Stimulated activated naive CD4-positive, alpha-beta T cell (primary cell): ENCODE measurements around the gene BCOR.
A peak's percentile ranks its signal among the peaks of the same experiment; 100 is the strongest.

ENCODE experiments used
- DNase-seq, 6 experiments: peaks; one replicate each; lab custom pipeline; 2025; lab: John Stamatoyannopoulos, UW

BCOR gene

DNA sequence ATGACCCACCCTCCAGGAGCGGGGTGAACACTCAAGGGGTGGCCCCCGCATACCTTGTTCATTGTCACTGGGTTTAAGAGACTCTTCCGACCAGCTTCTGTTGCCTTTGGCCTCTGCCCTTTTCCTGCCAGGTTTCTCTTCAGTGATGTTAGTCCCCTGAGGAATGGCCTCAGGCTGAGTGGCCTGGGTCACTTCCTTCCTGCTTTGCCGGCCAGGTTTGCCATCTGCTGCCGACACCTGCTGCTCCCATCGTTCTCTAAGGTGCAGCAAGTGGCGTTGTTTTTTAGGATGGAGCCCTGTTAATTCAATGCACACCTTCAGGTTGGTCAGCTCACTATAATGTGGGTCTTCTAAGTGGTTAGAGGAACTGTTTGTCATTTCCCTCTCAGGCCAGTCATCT is 34.2 kb downstream of the BCOR start:
- no peak for DNase-seq

DNA sequence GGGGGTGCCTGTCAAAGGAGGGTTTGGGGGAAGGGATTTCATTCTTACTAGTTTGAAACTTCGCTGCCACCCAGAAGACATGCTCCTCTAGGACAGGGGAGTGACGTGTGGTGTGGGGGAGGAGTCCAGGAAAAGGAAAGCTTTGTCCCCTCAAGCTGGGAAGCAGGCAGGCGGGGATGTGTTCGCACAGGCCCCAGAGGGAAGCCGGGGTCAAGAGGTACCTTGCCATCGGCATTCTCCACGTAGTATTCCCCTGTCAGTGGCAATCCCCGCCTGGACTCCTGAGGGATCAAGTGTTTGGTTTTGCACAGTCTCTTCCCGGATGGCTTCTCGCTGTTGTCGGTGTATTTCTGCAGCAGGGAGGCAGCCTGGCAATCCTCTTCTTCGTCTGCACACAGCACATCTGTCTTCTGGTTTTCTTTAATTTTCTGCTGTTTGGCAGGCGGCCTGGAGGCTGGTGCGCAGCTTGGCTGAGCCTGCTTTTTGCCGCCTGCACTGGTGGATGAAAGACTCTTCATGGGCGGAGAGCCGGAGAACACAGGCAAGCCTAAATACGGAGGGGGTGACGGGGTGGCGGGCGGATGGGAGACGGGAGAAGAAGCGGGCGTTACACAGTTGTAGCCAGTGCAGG is 35.1 kb downstream of the BCOR start:
- DNase-seq: no peak

GRCh38 chrX:40061871-40062524 is 35.8 kb downstream of the BCOR start:
- peak in 4 of 6 experiments; percentile 19 to 55 (median 44) for DNase-seq

- no peak for DNase-seq
These were observed 36.8 kb downstream of the BCOR start for GRCh38 chrX:40061005-40061404.

DNA sequence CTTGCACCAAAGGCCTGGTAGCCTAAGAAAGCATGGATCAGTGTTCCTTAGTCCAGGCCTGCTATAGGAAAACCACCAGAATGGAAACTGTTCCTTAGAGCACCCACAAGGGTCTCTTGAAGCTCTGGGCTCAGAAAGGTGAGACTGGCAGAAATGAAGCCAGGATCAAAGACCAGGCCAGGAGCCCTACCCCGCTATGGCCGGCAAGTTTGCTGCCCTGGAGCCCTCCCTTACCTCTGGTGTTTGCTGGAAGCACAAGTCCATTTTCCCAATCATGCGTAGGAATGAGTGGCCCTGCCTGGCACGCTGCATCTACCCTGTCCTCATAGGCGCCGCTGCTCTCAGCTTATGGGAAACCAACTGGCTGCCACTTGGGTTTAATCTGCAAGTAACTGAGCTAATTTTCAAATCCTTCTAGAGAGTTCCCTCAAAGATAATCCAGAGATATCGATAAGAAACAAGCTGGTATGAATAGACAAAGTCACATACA is 37.4 kb downstream of the BCOR start:
- no peak for DNase-seq

DNA sequence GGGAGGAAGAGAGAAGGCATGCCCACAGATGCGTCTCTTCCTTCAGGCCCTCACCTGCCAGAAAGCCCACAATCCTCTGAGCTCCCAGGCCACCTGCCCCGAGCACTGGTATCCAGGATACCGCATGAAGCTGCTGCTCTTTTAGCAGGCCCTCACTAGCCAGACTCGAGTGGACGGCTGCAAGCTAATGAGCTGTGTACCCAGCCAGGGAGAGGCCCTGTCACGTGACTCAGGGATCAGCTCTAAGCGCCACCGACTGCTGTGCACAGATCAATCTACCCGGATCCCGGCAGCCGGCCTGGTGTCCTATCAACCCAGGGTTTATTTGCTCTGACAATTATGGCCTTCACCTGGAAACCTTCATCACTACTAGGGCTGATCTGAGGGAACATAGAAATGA is 39.0 kb downstream of the BCOR start:
- no peak for DNase-seq

DNA sequence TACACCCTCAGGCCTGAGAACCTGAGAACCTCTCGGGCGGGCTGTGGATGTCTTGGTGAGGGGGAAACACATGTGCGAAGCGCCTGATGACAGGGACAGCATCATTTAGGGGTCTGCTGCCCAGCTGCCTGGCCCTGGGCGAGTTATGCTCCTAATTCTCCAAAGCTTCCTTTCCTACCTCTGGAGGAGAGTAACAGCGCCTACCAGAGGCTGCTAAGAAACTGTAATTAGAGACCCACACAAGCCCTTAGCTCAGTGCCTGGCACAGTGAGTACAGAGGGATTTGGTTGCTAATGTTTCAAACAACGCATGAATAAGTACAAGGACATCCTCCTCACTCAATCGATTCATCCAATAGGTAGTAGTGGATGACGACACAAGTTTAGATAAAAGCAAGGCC is 40.4 kb downstream of the BCOR start:
- no peak for DNase-seq

GRCh38 chrX:40056420-40056819 is 41.3 kb downstream of the BCOR start:
- no peak for DNase-seq

GRCh38 chrX:40055495-40055894 is 42.3 kb downstream of the BCOR start:
- DNase-seq: no peak

DNA sequence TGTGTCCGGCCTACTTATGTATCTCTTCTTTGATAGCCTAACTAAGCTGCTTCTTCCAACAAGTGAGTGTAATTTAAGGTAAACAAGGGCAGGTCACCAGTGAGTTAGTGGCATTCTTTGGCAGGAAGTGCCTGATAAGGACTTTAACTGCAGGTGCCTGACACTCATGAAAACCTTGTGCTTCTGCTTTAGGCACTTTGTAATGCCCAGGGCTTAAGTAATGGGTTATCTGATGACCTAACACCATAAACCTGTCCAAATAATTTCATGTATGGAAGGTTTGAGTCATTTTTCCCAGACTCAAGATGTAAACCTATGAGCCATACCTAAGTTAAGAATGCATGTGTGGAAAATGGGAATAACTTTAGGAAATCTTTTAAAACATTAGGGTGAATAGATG is 43.0 kb downstream of the BCOR start:
- no peak for DNase-seq

GRCh38 chrX:40050532-40050931 is 47.2 kb downstream of the BCOR start:
- no peak for DNase-seq

- DNase-seq: no peak
These were observed 48.6 kb downstream of the BCOR start for GRCh38 chrX:40049084-40049641.

GRCh38 chrX:40047485-40047884 is 50.3 kb downstream of the BCOR start:
- no peak for DNase-seq

DNA sequence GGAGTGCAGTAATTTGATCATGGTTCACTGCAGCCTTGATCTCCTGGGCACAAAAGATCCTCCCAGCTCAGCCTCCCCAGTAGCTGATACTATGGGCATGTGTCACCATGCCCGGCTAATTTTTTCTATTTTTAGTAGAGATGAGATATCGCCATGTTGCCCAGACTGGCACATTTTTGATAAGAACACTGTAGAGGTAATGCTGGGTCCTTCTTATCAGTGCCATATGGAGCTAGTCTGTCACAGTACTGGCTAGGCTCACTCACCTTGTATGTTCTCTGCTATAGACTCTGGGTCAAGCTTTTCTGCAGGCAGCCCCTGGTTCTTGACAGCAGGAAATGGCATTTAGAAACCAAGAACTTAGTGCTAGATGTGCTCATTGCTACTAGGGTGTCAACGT is 53.9 kb downstream of the BCOR start:
- DNase-seq: no peak

- no peak for DNase-seq
These were observed 55.8 kb downstream of the BCOR start for GRCh38 chrX:40041915-40042314.

DNA sequence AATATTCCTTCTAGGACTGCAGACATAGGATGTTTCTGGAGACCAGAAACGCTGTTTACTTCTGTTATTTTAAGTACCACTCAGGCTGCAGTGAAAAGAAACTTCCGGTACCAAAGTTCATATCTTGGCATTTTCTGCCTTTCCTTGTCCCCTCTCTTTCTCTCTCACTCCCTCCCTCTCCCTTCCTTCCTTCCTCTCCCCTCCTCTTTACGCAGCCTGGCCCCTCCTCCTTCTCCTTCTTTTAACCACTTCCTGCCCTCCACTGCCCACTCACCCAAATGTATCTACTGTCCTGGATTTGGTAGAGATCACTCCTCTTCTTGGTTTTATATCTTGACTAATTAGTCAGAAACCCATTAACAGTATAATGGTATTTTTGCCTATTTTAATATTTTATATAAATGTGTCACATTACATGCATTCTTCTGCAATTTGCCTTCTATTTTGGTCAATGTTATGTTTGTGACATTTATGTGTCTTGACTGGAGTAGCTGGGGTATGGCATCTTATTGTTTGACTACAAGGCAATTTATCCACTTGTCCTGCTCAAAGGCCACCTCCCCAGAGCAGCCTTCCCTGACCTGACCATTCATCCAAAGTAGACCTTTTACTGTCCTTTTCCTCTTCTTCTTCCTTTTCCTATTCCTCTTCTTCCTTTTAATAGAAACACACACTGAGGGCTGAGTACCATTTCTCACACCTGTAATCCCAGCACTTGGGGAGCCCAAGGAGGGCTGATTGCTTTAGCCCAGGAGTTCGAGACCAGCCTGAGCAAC is 56.9 kb downstream of the BCOR start:
- no peak for DNase-seq

DNA sequence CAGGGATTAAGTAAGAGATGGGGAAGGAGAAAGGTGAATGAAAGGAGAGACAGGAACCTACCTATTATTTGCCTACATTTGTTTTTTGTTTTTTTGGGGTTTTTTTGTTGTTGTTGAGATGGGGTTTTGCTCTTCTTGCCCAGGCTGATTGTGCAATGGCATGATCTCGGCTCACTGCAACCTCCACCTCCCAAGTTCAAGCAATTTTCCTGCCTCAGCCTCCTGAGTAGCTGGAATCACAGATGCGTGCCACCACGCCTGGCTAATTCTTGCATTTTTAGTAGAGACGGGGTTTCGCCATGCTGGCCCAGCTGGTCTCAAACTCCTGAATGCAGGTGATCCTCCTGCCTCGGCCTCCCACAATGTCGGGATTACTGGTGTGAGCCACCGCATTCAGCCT is 57.9 kb downstream of the BCOR start:
- no peak for DNase-seq

GRCh38 chrX:40037367-40037766 is 60.4 kb downstream of the BCOR start:
- DNase-seq: no peak

GRCh38 chrX:40035726-40036125 is 62.0 kb downstream of the BCOR start:
- no peak for DNase-seq

- no peak for DNase-seq
These were observed 65.8 kb downstream of the BCOR start for GRCh38 chrX:40031911-40032310.

GRCh38 chrX:40030205-40030604 is 67.6 kb downstream of the BCOR start:
- no peak for DNase-seq

DNA sequence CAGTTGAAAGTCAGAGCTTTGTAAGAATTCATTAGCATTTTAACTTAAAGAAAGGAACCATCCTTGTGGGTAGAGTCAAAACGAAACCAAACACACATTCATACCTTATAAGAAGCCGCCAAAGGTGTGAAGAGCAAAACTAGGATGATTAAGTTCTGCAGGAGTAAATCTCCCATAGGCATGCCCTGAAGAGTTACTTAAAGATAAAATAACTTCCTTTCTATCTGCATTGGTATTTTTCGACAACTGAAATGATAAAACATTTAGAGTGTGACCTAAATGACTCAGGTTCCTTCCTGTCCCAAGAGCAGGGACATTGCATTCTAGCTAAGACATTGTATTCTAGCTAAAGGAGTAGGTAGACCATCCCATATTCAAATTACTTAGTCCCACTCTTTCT is 75.3 kb downstream of the BCOR start:
- DNase-seq: no peak

DNA sequence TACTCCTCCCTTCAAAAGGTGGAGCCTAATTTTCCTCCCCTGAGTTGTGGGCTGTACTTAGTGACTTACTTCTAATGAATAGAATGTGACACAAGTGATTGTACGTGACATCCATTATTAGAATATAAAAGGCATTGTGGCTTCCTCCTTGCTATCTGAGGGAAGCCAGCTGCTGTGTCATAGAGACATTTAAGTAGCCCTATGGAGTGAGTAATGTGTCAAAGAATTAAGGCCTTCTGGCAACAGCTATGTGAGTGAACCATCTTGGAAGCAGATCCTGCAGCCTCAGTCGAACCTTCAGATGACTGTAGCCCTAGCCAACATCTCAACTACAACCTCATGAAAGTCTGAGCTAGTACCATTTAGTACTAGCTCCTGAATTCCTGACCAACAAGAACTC is 76.1 kb downstream of the BCOR start:
- no peak for DNase-seq
